ENCODE results near the gene ZNF768.

ZNF768 gene

DNA sequence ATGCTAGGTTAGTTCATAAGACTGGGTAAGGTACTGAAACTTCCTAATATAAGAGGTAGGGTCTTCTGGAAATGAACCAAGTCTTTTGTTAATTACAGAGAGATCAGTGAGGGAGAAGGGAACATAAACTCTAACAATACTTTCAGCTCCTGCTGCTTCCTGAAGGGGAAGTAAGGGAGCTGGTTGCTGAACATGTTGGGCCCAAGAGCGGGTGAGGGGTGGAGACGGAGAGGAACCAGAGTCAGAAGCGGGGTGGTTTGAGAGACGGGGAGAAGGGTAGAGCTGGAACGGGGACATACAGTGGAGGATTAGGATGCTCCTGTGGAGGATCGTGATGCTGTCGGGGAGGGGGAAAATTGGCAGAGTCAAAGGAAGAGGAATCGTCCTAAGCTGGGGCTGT lies 19.7 kb upstream of the ZNF768 start:
- TF ChIP-seq GATA3 (IDR thresholded peaks at IDR 0.05; ENCODE audit: low read depth, low read length) (no peak), GATA2 (IDR thresholded peaks at IDR 0.05; ENCODE audit: low read depth, low read length) (no peak)

DNA sequence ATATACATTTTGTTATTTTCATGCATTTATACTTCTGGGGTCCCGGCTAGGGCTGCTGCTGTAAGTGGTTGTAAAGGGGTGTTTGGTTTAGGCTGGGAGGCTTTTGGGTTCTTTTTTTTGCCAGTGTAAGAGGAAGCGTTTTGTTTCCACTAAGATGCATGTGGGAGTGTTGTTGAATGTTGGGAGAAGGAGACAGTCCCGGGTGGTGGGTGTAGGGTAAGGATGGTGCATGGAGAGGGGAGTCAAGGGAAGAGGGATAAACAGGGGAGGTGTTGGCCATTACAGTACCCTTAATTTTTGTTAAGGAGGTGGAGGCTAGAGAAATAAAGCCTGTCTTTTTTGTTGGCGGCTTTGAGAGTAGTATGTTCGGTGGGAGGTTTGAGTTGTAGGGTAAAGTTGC lies 16.7 kb upstream of the ZNF768 start:
- no peak for TF ChIP-seq GATA3 (IDR thresholded peaks at IDR 0.05; ENCODE audit: low read depth, low read length)
- TF ChIP-seq GATA2 (IDR thresholded peaks at IDR 0.05; ENCODE audit: low read depth, low read length) = no peak

DNA sequence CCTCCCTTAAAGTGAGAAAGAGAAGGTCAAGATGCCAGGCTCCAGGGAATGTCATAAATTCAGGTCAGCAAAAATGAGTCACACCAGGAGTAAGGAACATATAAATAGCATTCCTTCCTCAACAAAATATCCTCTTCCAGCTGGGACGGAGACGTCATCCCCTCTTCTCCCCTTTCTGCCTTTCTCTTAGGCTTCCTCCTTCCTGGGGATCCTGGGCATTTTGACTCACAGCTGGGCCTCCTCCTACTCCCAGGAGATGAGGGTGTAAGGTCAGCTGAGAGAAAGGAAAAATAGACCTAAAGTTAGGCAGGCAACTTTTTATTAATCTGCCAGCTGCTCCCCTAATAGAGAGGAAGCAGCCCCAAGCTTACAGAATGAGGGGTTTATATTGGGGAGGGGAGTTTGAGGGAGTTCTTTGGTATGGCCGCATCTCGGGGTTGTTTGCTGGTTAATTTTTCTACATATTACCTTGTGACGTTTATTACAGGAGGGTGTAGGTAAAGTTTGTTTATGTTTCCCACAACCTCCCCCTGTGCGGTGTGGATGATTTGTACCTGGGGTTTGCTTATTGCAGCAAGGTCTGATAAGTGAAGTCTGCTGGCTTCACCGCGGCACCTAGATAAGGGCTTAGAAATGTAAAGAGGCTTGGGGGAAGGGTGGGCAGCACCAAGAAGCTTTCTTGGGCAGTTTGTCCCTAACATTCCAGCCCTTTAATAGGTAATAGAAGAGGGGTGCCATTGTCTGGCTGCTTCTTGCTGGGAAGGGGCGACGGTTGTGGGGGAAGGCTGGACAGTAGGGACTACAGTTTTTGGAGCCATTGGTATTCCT lies 15.3 kb upstream of the ZNF768 start:
- no peak for TF ChIP-seq GATA3 (IDR thresholded peaks at IDR 0.05; ENCODE audit: low read depth, low read length)
- no peak for TF ChIP-seq GATA2 (IDR thresholded peaks at IDR 0.05; ENCODE audit: low read depth, low read length)

DNA sequence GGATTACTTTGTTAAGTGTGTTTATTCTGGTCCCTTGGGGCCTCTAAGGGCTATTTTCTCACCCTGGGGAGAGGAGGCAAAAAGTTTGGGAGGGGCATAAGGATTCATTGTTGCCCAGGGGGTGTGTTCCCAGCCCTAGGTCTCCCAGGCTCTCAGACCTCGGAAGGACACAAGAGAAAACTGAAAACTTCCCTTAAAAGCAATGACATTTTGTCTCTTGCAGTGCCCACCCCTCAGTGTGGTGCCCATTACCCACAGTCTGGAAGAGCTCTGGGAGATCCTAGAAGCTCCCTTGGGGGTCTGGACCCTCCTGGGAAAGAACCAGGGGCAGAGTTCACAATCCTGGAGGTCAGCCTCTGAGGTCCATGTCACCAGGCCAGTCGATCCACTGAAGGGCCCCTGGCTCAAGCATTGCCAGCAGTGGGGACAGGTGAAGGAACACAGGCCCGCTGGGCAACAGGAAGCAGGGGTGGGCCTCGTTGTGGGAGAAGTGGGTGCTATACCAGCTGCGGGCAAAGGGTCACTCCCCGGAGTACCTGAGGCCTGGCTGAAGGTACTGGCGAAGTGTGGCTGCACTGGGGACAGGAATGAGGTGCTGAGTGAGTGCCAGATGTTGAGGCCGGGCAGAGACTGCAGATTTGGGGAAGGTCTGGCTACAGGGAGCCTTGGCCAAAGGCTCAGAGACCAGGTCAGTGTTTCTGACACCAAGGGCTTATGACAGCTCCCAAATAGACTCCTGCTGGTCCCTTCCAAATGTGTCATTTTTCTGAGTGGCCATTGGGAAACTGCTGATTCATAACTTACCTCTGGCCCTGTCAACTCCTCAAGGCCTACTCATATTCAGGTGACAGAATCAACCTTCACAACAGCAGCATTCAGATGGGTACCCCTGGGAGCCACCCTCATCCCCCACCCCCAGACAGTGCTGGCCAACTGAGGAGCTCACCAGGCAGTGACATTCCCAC lies 12.9 kb upstream of the ZNF768 start:
- TF ChIP-seq GATA2 (IDR thresholded peaks at IDR 0.05; ENCODE audit: low read depth, low read length) (no peak), GATA3 (IDR thresholded peaks at IDR 0.05; ENCODE audit: low read depth, low read length) (no peak)

DNA sequence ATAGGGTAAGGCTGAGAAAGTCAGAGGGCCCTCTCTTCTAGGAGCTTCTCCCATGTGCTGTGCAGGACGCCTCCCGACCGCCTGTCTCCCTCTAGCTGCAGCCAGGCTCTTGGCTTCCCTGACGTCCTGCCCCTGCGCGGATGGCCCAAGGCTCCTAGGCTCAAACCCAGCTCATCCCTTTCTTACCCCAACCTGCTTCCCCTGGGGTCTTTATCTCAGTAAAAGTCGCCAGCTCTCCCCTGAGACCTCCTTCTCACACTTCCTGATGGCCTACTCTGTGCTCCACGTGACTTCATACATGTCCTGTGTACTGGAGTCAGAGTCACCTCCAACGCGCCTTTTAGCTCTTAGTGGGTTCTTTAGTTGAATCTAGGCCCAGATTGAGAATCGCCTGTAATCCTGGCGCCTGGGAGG lies 9.4 kb upstream of the ZNF768 start:
- TF ChIP-seq GATA2 (IDR thresholded peaks at IDR 0.05; ENCODE audit: low read depth, low read length) = no peak; the same call in 1 of the 2 replicates
- TF ChIP-seq GATA3 (IDR thresholded peaks at IDR 0.05; ENCODE audit: low read depth, low read length) = no peak

DNA sequence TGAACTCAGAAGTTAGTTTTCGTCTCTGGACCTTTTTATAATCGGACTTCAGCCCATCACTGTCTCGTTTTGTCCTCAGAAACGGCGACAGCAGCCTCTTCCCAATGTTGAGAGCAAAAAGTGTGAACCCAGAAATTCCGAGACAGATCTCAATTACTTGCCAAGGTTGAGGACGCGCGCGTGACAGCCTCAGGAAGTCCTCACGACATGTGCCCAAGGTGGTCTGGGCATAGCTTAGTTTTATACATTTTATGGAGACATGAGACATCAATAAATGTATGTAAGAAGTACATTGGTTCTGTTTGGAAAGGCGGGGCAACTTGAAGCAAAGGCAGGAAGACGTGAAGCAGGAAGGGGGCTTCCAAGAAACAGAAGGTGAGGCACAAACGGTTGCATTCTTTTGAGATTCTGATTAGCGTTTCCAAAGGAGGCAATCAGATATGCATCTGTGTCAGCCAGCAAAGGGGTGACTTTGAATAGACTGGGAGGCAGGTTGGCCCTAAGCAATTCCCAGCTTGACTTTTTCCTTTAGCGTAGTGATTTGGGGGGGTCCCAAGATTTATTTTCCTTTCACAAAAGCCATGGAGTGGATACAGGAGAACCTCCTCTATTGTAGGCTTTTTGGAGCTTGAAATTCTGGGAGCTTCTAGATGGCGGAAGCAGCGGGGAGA lies 8.9 kb upstream of the ZNF768 start:
- no peak for TF ChIP-seq GATA2 (IDR thresholded peaks at IDR 0.05; ENCODE audit: low read depth, low read length)
- no peak for TF ChIP-seq GATA3 (IDR thresholded peaks at IDR 0.05; ENCODE audit: low read depth, low read length)

DNA sequence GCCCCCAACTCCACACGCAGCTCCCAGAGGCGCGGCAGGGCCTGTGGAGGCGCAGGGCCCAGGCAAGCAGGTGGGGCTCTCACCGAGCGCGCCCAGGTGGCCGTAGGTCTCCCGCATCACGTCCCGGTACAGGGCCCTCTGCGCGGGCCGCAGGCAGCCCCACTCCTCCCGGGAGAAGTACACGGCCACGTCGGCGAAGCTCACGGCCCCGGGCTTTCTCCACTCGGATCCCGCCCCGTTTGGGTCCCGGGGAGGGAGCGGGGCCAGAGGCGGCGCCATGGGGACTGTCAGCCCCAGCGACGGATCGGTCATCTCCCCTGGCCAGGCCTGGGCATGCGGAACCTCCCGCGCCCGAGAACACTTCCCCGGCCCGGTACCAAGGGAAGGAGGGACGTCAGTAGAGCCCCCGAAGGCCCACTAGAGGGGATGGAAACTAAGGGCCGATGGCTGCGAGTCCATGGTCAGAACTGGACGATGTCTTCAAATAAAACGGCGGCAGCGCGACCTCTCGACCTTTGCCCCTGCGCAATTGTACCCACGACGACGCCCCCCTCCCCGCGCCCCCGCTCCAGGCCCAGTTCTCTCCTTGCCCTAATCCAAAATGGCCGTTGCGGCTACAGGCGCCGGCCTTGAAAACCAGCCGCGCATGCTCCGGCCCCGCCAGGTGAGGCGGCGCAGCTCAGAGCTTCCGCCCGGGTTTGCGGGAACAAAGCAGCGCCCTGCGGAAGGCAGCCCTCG lies 8.2 kb upstream of the ZNF768 start, which contains the start of gene ZNF747:
TSS of gene ZNF747 (minus strand) at position 491 of the 738 bp plus-strand sequence. CDS start at position 312, 179 bp downstream.
- TF ChIP-seq GATA2 (IDR thresholded peaks at IDR 0.05; ENCODE audit: low read depth, low read length) = no peak
- TF ChIP-seq GATA3 (IDR thresholded peaks at IDR 0.05; ENCODE audit: low read depth, low read length) = no peak

DNA sequence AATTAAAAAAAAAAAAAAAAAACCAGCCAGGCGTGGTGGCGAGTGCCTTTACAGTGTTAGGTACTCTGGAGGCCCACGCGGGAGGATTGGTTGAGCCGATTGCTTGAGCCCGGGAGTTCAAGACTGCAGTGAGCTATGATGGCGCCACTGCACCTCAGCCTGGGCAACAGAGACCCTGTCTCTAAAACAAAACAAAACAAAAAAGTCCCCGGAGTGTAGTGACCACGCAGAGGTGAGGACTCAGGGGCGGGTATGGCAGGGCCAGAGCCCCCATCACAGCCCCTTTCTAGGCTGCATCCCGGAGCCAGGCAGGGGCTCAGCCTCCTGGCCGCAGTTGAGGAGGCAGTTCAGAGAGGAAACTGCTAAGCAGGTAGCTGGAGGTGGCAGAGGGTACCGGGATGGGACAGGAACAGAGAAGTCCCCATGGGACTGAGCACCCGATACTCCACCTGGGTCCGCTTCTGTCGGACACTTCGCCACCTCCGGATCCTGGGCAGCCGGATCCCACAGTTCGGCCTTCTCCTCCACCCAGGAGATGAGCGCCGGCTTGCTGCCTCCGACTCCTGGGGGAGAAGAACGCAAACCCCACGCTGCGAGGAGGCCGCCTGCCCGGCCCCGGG lies 7.5 kb upstream of the ZNF768 start:
- TF ChIP-seq GATA3 (IDR thresholded peaks at IDR 0.05; ENCODE audit: low read depth, low read length) = no peak
- no peak for TF ChIP-seq GATA2 (IDR thresholded peaks at IDR 0.05; ENCODE audit: low read depth, low read length)

DNA sequence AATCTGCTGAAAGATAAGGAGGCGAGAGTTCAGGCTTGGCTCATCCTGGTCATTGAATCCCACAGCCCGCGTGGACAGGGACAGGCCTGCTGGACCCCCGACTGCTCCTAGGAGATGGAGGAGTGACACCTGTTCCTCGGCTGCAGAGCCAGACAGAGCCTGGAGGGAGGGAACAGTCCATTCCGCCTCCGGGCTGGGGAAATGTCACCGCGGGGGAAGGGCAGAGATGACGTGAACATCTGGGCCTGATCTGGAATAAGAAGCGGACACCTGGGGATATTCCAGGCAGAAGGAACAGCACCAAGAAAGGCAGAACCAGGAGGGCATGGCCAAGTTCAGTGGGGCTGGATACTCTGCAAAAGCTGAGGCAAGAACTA lies 6.8 kb upstream of the ZNF768 start:
- TF ChIP-seq GATA2 (IDR thresholded peaks at IDR 0.05; ENCODE audit: low read depth, low read length) = no peak
- no peak for TF ChIP-seq GATA3 (IDR thresholded peaks at IDR 0.05; ENCODE audit: low read depth, low read length)

DNA sequence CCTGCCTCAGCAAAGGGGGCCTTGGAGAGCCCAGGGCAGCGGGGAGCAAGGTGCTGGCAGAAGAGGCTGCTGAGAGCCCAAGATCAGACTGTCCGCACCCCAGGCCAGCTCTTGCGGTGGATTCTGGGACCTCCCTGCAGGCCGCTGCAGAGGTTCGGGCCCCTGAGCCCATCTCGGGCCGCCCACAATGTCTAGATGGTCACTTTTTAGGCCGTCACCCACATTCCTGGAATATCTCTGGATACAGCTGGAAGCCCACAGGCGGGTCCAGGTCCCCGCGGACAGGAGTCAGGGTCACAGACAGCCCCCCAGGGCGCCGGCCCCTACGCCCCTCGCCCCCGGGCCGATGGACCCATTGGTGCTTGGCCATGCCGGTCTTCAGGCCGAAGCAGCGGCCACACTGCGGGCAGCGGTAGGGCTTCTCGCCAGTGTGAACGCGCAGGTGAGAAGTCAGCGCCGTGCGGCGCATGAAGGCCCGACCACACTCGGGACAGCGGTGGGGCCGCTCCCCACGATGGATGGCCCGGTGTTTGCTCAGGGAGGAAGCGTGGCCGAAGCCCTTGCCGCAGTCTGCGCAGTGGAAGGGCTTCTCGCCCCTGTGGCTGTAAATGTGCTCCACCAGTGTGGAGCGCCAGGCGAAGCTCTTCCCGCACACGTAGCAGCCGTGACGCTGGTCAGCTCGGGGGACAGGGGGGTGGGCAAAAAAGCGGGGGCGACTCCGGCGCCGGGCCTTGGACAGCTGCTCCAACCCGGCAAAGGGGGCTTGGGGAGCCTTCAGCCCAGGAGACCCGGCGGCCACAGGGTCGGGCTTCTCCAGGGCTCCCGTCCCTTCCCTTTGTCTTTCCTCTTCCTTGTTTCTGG lies 6.1 kb upstream of the ZNF768 start:
- TF ChIP-seq GATA3 (IDR thresholded peaks at IDR 0.05; ENCODE audit: low read depth, low read length) (no peak), GATA2 (IDR thresholded peaks at IDR 0.05; ENCODE audit: low read depth, low read length) (no peak)

DNA sequence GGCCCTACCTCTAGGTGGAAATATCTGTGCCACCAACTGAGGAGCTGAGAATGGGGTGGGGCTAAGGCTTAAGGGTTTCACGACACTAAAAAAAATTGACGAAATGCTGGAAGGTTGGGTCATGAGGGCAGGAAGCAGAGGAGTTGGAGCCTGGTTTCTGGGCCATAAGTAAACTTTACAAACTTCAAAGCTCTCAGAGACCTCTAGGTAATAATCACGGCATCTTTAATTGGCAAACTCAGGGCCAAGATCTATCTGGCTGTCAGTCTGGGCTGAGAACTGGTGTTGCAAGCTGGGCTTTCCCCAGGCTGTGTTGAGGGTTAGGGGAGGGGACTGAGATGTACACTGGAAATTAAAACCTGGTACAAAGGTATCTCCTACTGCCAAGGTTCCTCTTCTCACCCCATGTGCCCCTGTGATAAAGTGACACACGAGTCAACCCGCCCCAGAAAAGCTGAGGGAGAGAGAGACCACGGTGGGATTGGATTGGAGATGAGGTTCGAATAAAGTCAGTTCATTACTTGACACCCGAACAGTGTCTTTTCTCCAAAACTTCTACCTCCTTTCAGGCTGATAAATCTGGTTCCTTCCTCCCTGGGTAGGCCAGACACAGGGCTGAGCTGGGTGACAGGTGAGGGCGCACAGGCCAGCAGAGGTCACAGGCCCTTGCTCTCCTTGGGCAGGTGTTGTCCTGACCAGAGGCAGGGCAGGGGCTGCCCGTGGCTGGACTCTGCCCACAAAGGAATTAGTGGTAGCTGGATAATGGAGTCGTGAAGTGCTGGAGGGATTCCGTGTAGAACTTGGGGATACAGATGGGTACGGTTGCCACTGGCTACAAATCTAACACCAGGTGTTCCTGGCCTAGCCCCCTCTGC lies 4.0 kb upstream of the ZNF768 start:
- TF ChIP-seq GATA3 (IDR thresholded peaks at IDR 0.05; ENCODE audit: low read depth, low read length) (no peak), GATA2 (IDR thresholded peaks at IDR 0.05; ENCODE audit: low read depth, low read length) (no peak)
